HepG2 (cell line): ENCODE measurements around the gene TMEM120A. TPM values are rescaled to one million over a fixed set of nuclear protein-coding genes. Genes with fewer than 3 reads are reported as not detected.

Experiments
- ATAC-seq: fragments of 200-7000 bp; cut with Tn5 transposase; 3 replicates; pipeline ENCODE4 v1.9.1; 2020; ENCODE audit warnings: mild to moderate bottlenecking, moderate library complexity
- BruUV-seq: library from RNA; stranded (reverse); fragments of 400-500 nt; replicated peaks from 2 replicates; lab custom pipeline; 2021; lab: Mats Ljungman, UMichigan
- CTCF ChIA-PET: fragments of 300-600 bp; formaldehyde crosslinking; extraction: SDS; loops from one replicate; lab custom pipeline; 2021; ENCODE audit warnings: low total read pairs, inconsistent platforms, low intra/inter-chr PET ratio; lab: Yijun Ruan, JAX
- POLR2A ChIA-PET: fragments of 350-600 bp; sonication (Branson Sonifier 250); formaldehyde crosslinking; loops from one replicate; lab custom pipeline; 2020; ENCODE audit warnings: antibody characterized with exemption, inconsistent platforms; lab: Yijun Ruan, JAX
- DNase-seq: peaks from one replicate; pipeline ENCODE4 v3.0.0-alpha.2; 2015; ENCODE audit warnings: low spot score
- FAIRE-seq: peaks from 3 replicates; lab custom pipeline; 2011; peaks lifted over from hg19 to GRCh38; lab: Jason Lieb, UNC
- H2AFZ ChIP-seq: one replicate; pipeline ENCODE4 v1.6.1; 2011; ENCODE audit warnings: low read length, inconsistent platforms
- H3K27ac ChIP-seq: fragments of 300-600 bp; 3 replicates; pipeline ENCODE4 v1.8.0; 2011; ENCODE audit warnings: mixed run types, mild to moderate bottlenecking, mixed read lengths, low read length, inconsistent platforms; ENCODE audit not compliant: insufficient read depth; ENCODE audit errors: extremely low read length
- H3K27me3 ChIP-seq, 2 experiments: fragments of 200-600 bp in 1 of 2; 2 replicates in 1 of 2; 3 replicates in 1 of 2; pipeline versions ENCODE4 v1.6.0 to v1.8.0; 2011; ENCODE audit warnings: low read length in 2 of 2, mild to moderate bottlenecking in 2 of 2, moderate library complexity in 2 of 2, inconsistent platforms in 1 of 2; ENCODE audit not compliant: insufficient read depth in 2 of 2, control insufficient read depth in 1 of 2
- H3K36me3 ChIP-seq, 2 experiments: fragments of 200-600 bp in 1 of 2; replicated peaks in 1 of 2; 2 replicates in 1 of 2; 3 replicates in 1 of 2; pipeline versions ENCODE4 v1.5.1 to v1.8.0; 2011; ENCODE audit warnings: low read length in 2 of 2, inconsistent platforms in 1 of 2; ENCODE audit not compliant: insufficient read depth in 2 of 2, control insufficient read depth in 1 of 2
- H3K4me1 ChIP-seq: 2 replicates; pipeline ENCODE4 v1.5.1; 2012; ENCODE audit warnings: low read length, inconsistent platforms; ENCODE audit not compliant: insufficient read depth
- H3K4me2 ChIP-seq: 2 replicates; pipeline ENCODE4 v1.6.0; 2011; ENCODE audit warnings: low read depth, low read length, inconsistent platforms
- H3K4me3 ChIP-seq, 3 experiments: fragments of 200-600 bp in 1 of 3; sonication (generic), shearing (Covaris generic) in 1 of 3; replicated peaks in 1 of 3; 2 replicates each; pipeline ENCODE4 v1.5.1; 2011 to 2016; ENCODE audit warnings: low read length in 3 of 3, inconsistent platforms in 2 of 3, low read depth in 2 of 3, mild to moderate bottlenecking in 2 of 3, control low read depth in 1 of 3, mixed read lengths in 1 of 3; ENCODE audit not compliant: insufficient read depth in 1 of 3
- H3K79me2 ChIP-seq: one replicate; pipeline ENCODE4 v1.6.1; 2011; ENCODE audit warnings: low read length, inconsistent platforms; ENCODE audit not compliant: insufficient read depth
- H3K9ac ChIP-seq: 2 replicates; pipeline ENCODE4 v1.6.0; 2011; ENCODE audit warnings: mild to moderate bottlenecking, low read depth, low read length, inconsistent platforms; ENCODE audit not compliant: insufficient read depth
- H3K9me3 ChIP-seq: 2 replicates; pipeline ENCODE4 v1.5.1; 2012; ENCODE audit warnings: mild to moderate bottlenecking, low read length
- H4K20me1 ChIP-seq: 2 replicates; pipeline ENCODE4 v1.6.0; 2011; ENCODE audit warnings: inconsistent platforms, mild to moderate bottlenecking, low read length, moderate library complexity; ENCODE audit not compliant: insufficient read depth
- BRD4 ChIP-seq: sonication (generic); formaldehyde crosslinking; IDR thresholded peaks from 2 replicates; pipeline ENCODE4 v1.4.0; 2020; ENCODE audit warnings: missing genetic modification reagents
- CTCF ChIP-seq: sonication (generic); formaldehyde crosslinking; IDR thresholded peaks from 2 replicates; pipeline ENCODE4 v1.5.0; 2020; ENCODE audit warnings: mild to moderate bottlenecking, missing genetic modification reagents, moderate library complexity
- NCOA5 ChIP-seq: sonication (generic); formaldehyde crosslinking; IDR thresholded peaks from 2 replicates; pipeline ENCODE4 v1.4.0; 2020; ENCODE audit warnings: missing genetic modification reagents
- PCBP1 ChIP-seq: fragments of 200-400 bp; formaldehyde crosslinking; IDR thresholded peaks from 2 replicates; pipeline ENCODE4 v1.6.1; 2017; ENCODE audit warnings: mild to moderate bottlenecking, low read depth, low read length, borderline replicate concordance
- POGZ ChIP-seq: sonication (generic); formaldehyde crosslinking; IDR thresholded peaks from 2 replicates; pipeline ENCODE4 v1.4.0; 2020; ENCODE audit warnings: mild to moderate bottlenecking, missing genetic modification reagents
- STAG1 ChIP-seq: sonication (generic); formaldehyde crosslinking; IDR thresholded peaks from 2 replicates; pipeline ENCODE4 v1.4.0; 2020; ENCODE audit warnings: missing genetic modification reagents
- TBX2 ChIP-seq: sonication (generic); formaldehyde crosslinking; IDR thresholded peaks from 2 replicates; pipeline ENCODE4 v1.5.0; 2020; ENCODE audit warnings: missing genetic modification reagents, mild to moderate bottlenecking, borderline replicate concordance
- TEAD3 ChIP-seq: optimal IDR thresholded peaks from 2 replicates; pipeline ENCODE3; 2016; ENCODE audit warnings: borderline replicate concordance
- TEF ChIP-seq: sonication (generic); formaldehyde crosslinking; IDR thresholded peaks from 2 replicates; pipeline ENCODE4 v1.5.0; 2020; ENCODE audit warnings: missing genetic modification reagents
- ZBTB33 ChIP-seq: sonication (generic); formaldehyde crosslinking; IDR thresholded peaks from 2 replicates; pipeline ENCODE4 v1.4.0; 2020; ENCODE audit warnings: missing genetic modification reagents
- ZBTB38 ChIP-seq: sonication (generic); formaldehyde crosslinking; IDR thresholded peaks from 2 replicates; pipeline ENCODE4 v1.5.1; 2020; ENCODE audit warnings: mild to moderate bottlenecking, missing genetic modification reagents
- ZBTB39 ChIP-seq: sonication (generic); formaldehyde crosslinking; IDR thresholded peaks from 2 replicates; pipeline ENCODE4 v1.5.0; 2020; ENCODE audit warnings: missing genetic modification reagents
- ZFX ChIP-seq: sonication (generic); formaldehyde crosslinking; IDR thresholded peaks from 2 replicates; pipeline ENCODE4 v1.4.0; 2020; ENCODE audit warnings: mild to moderate bottlenecking, low read depth, missing genetic modification reagents, moderate library complexity
- ZNF687 ChIP-seq: sonication (generic); formaldehyde crosslinking; IDR thresholded peaks from 2 replicates; pipeline ENCODE4 v1.5.1; 2020; ENCODE audit warnings: mild to moderate bottlenecking, missing genetic modification reagents, moderate library complexity
- WGBS: methylation state at CpG from one replicate; pipeline ENCODE4 v1.1.6; 2017; ENCODE audit warnings: low lambda C conversion rate; 5-methylcytosine and 5-hydroxymethylcytosine counted together
- in situ Hi-C: cut with HindIII; loops from 2 replicates; pipeline ENCODE4 v1.10.0; 2017; ENCODE audit warnings: low pct_unique_long_range_greater_than_20kb; ENCODE audit not compliant: extremely low pct_ligation_motif_present
- intact Hi-C: fragments of 100-400 bp; cut with micrococcal nuclease; formaldehyde crosslinking; loops from one replicate; pipeline ENCODE4 v1.10.0; 2022; ENCODE audit not compliant: unreplicated experiment
- polyA plus RNA-seq, 8 experiments: library from polyadenylated mRNA; depleted of rRNA in 3 of 8; stranded (reverse) in 7 of 8; unstranded in 1 of 8; fragments of >200 nt; fragmentation: Illumina TruSeq in 4 of 8; extraction: Trizol in 4 of 8; gene quantifications; 2 replicates each; pipeline versions ENCODE4 v1.2.1 to v1.2.3, GENCODE V29; 2011 to 2016; ENCODE audit warnings: low read depth in 4 of 8, missing spikeins in 1 of 8, mixed read lengths in 1 of 8; ENCODE audit not compliant: insufficient read depth in 1 of 8
- total RNA-seq, 5 experiments: library from RNA; depleted of rRNA; stranded (reverse); fragments of >200 nt; fragmentation: Illumina TruSeq; extraction: Trizol; gene quantifications; 2 replicates each; pipeline ENCODE4 v1.2.3, GENCODE V29; 2016; ENCODE audit warnings: low read depth in 1 of 5

Gene TMEM120A
- total and polyA plus RNA-seq, 2 of the 13 experiments (the other 11 are each of a cell fraction or from before 2014, with no cell fraction given), result 40.3 to 102 TPM

GRCh38 chr7:75961218-75961617, 33.2 kb downstream of the TMEM120A start:
- FAIRE-seq (no peak), ATAC-seq (peak; percentile 53), DNase-seq (no peak)
- H4K20me1 ChIP-seq, result peaks cover 57% of the 10 kb centered on the region
- intact Hi-C loops (loop anchor here (5.0 kb wide), 1 partner anchor 39 kb away; no protein-coding TSS in a partner anchor), in situ Hi-C loops (loop anchor here (5.0 kb wide), 1 partner anchor 84 kb away; the partner anchor contains the start of gene RHBDD2)
- CTCF ChIA-PET, result no interaction called here
- TF ChIP-seq TBX2 (CRISPR knock-in tag) (0 out of 2 replicates have a peak, but pooled peaks have one; percentile 16), TEAD3 (peak; percentile 53), CTCF (CRISPR knock-in tag) (peak; percentile 46), BRD4 (CRISPR knock-in tag) (no peak), PCBP1 (no peak), POGZ (CRISPR knock-in tag) (no peak), NCOA5 (CRISPR knock-in tag) (no peak), ZNF687 (CRISPR knock-in tag) (peak; percentile 44), ZBTB33 (CRISPR knock-in tag) (peak; percentile 84), ZBTB38 (CRISPR knock-in tag) (peak; percentile 90), ZFX (CRISPR knock-in tag) (0 out of 2 replicates have a peak, but pooled peaks have one; percentile 24), TEF (CRISPR knock-in tag) (no peak), STAG1 (CRISPR knock-in tag) (peak; percentile 52), ZBTB39 (CRISPR knock-in tag) (no peak)
- no peak overlapping the region for H3K4me2 ChIP-seq
- H3K27me3 ChIP-seq, result no peaks in the 10 kb centered on the region
- peaks cover 72% of the 10 kb centered on the region for H3K79me2 ChIP-seq
- peak overlapping the region; percentile 71 for H3K27ac ChIP-seq
- POLR2A ChIA-PET, result interaction anchor here (0.8 kb wide), 1 partner anchor 45 kb away, joined by 4 read pairs; no protein-coding TSS in a partner anchor
- 93% methylated on average over 7 of the region's 7 CpGs for WGBS
- H3K4me3 ChIP-seq, result no peak overlapping the region
- no peak overlapping the region for H3K9ac ChIP-seq
- peaks cover 74% of the 10 kb centered on the region for H3K4me1 ChIP-seq
- no TSS peak for BruUV-seq
- no peaks in the 10 kb centered on the region for H3K9me3 ChIP-seq
- H3K36me3 ChIP-seq, result peaks cover 27 to 82% of the 10 kb centered on the region in 2 experiments
- H2AFZ ChIP-seq, result no peak overlapping the region
